ENCODE results near the gene NLGN4Y.

DNA sequence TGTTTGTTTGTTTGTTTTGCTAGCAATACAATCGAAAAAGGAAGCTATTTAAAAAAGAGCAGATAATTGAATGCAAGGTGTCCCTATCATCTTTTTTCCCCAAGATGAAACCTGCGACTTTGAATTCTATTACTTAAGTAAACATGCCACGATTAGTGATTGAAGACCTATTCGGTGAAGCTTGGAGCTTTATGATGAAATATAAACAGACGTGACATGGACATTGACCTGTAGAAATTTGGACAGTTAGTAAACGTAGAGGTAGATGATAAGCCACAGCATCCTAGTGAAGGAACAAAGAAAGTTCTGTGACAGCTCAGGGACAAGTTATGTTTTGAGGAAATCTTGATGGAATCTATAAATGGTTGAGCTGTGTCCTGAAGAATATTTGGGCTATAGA lies 103.9 kb downstream of the NLGN4Y start:
- TF ChIP-seq, protein P1, sequence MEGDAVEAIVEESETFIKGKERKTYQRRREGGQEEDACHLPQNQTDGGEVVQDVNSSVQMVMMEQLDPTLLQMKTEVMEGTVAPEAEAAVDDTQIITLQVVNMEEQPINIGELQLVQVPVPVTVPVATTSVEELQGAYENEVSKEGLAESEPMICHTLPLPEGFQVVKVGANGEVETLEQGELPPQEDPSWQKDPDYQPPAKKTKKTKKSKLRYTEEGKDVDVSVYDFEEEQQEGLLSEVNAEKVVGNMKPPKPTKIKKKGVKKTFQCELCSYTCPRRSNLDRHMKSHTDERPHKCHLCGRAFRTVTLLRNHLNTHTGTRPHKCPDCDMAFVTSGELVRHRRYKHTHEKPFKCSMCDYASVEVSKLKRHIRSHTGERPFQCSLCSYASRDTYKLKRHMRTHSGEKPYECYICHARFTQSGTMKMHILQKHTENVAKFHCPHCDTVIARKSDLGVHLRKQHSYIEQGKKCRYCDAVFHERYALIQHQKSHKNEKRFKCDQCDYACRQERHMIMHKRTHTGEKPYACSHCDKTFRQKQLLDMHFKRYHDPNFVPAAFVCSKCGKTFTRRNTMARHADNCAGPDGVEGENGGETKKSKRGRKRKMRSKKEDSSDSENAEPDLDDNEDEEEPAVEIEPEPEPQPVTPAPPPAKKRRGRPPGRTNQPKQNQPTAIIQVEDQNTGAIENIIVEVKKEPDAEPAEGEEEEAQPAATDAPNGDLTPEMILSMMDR (IDR thresholded peaks at IDR 0.05; ENCODE audit: poor library complexity): no peak
- TF ChIP-seq EZH2 (IDR thresholded peaks at IDR 0.05; ENCODE audit: borderline replicate concordance) (no peak), EZH2phosphoT487 (IDR thresholded peaks at IDR 0.05; ENCODE audit: low read depth, severe bottlenecking, unreplicated experiment) (no peak)

All from hepatocyte (in vitro differentiated cells).